HG02623 (cell line): ENCODE measurements around the gene FCGR2B.
"Not testable (repeated sequence)": the region's sequence is repeated elsewhere in the genome, so short reads cannot be mapped to it uniquely, and the experiment has no call there.

Source experiments
- ATAC-seq: cut with Tn5 transposase; IDR thresholded peaks from one replicate; pipeline ENCODE4 v1.9.1; 2021; ENCODE audit warnings: moderate library complexity; ENCODE audit not compliant: unreplicated experiment

FCGR2B gene

GRCh38 chr1:161702250-161702649, 39.3 kb downstream of the FCGR2B start:
- ATAC-seq = no peak

GRCh38 chr1:161705537-161705936, 42.6 kb downstream of the FCGR2B start:
- no peak for ATAC-seq

GRCh38 chr1:161706113-161706481, 43.2 kb downstream of the FCGR2B start:
- no peak for ATAC-seq

- ATAC-seq = peak; percentile 56
These were observed 43.8 kb downstream of the FCGR2B start, which contains the start of gene FCRLA for GRCh38 chr1:161706482-161707347. FCRLA (plus strand) TSS chr1:161707229; CDS start chr1:161707265, 36 bp downstream.

GRCh38 chr1:161707503-161707902, 44.6 kb downstream of the FCGR2B start:
- ATAC-seq = no peak

GRCh38 chr1:161709373-161709772, 46.4 kb downstream of the FCGR2B start:
- no peak for ATAC-seq

GRCh38 chr1:161710560-161710959, 47.6 kb downstream of the FCGR2B start:
- ATAC-seq = no peak

GRCh38 chr1:161718559-161719324, 55.8 kb downstream of the FCGR2B start:
- peak; percentile 46 for ATAC-seq

- peak; percentile 17 for ATAC-seq
These were observed 56.3 kb downstream of the FCGR2B start for GRCh38 chr1:161719325-161719611.

- ATAC-seq = no peak
These were observed 57.5 kb downstream of the FCGR2B start for GRCh38 chr1:161720422-161720821.

GRCh38 chr1:161720956-161721737, 58.2 kb downstream of the FCGR2B start, which contains the start of gene FCRLB:
FCRLB (plus strand) TSS chr1:161721544; CDS start chr1:161722673, 1,129 bp downstream.
- ATAC-seq = no peak

- ATAC-seq = no peak
These were observed 58.9 kb downstream of the FCGR2B start for GRCh38 chr1:161721738-161722343.

- no peak for ATAC-seq
These were observed 59.5 kb downstream of the FCGR2B start for GRCh38 chr1:161722406-161722805.

- ATAC-seq = no peak
These were observed 60.7 kb downstream of the FCGR2B start for GRCh38 chr1:161723459-161724141.

- not testable (repeated sequence) for ATAC-seq
These were observed 62.4 kb downstream of the FCGR2B start for GRCh38 chr1:161725258-161725907.

GRCh38 chr1:161725908-161726472, 63.0 kb downstream of the FCGR2B start:
- ATAC-seq = peak; percentile 13

GRCh38 chr1:161726473-161727255, 63.7 kb downstream of the FCGR2B start:
- ATAC-seq = peak; percentile 52

GRCh38 chr1:161727256-161727924, 64.4 kb downstream of the FCGR2B start:
- ATAC-seq = no peak
